ENCODE measurements around the gene MEAF6. TPM values are rescaled to one million over a fixed set of nuclear protein-coding genes. Genes with fewer than 3 reads are reported as not detected.

MEAF6 gene
- total RNA-seq, 6 donors from 2014 or later: 59.9 to 131 (median 75.1) TPM

DNA sequence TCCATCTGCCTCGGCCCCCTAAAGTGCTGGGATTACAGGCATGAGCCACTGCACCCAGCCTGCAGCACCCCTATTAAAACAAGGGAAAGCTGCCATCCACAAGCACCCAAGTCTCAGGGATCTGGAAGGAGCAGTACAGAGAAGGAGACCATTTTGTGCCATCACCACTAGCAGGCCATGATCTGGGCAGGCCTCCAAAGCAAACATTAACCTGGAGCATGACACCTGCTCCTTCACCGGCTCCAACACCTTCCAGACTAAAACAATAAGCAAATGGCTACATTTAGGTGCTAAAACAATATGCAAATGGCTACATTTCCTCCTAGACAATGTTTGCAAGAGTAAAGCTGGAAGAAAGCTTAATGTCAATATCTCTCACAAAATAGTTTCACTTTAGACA lies 16.7 kb downstream of the MEAF6 start:
- Histone ChIP-seq H3K9me3 (no peaks in the 10 kb centered on the region), H3K4me3 (no peak overlapping the region), H3K36me3 (peaks cover 5 to 74% (median 34%) of the 10 kb centered on the region in 4 donors), H3K4me1 (peaks cover 10 to 14% (median 14%) of the 10 kb centered on the region in 4 donors), H3K27ac (peak overlapping the region in 1 of 4 donors; percentile 23), H3K27me3 (no peaks in the 10 kb centered on the region)
- ATAC-seq (ENCODE audit: low FRiP score in 2 of 2) (no peak), DNase-seq (peak in 1 of 2 donors; percentile 71)
- WGBS, 2 donors: 80 to 88% methylated on average over 2 of the region's 2 CpGs
- no peak for TF ChIP-seq EP300 (IDR thresholded peaks at IDR 0.05)
- no peak for TF ChIP-seq POLR2A (IDR thresholded peaks at IDR 0.05)
- no peak for TF ChIP-seq POLR2AphosphoS5 (IDR thresholded peaks at IDR 0.05)
- TF ChIP-seq, protein P1, sequence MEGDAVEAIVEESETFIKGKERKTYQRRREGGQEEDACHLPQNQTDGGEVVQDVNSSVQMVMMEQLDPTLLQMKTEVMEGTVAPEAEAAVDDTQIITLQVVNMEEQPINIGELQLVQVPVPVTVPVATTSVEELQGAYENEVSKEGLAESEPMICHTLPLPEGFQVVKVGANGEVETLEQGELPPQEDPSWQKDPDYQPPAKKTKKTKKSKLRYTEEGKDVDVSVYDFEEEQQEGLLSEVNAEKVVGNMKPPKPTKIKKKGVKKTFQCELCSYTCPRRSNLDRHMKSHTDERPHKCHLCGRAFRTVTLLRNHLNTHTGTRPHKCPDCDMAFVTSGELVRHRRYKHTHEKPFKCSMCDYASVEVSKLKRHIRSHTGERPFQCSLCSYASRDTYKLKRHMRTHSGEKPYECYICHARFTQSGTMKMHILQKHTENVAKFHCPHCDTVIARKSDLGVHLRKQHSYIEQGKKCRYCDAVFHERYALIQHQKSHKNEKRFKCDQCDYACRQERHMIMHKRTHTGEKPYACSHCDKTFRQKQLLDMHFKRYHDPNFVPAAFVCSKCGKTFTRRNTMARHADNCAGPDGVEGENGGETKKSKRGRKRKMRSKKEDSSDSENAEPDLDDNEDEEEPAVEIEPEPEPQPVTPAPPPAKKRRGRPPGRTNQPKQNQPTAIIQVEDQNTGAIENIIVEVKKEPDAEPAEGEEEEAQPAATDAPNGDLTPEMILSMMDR (IDR thresholded peaks at IDR 0.05): no peak

DNA sequence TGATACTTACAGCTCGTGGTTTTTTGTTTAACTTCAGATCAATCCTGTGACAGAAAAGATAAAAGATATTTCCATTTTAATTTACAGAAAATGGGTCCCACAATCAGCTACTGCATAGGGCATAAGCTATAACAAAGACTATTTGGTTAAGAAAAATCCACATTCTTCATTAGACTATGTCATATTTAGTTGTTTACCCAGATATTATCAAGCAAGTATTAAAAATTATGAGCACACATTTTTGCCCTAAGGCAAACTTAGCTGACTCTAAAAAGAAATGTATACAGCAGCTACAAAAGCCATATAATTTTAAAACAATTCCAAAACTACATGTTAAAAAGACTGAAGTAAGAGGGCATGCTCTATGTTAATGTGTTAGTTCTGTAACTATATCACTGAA lies 18.7 kb downstream of the MEAF6 start:
- Histone ChIP-seq H3K27me3 (no peaks in the 10 kb centered on the region), H3K4me1 (peaks cover 10 to 14% (median 14%) of the 10 kb centered on the region in 4 donors), H3K9me3 (no peaks in the 10 kb centered on the region), H3K4me3 (no peak overlapping the region), H3K27ac (no peak overlapping the region), H3K36me3 (peaks cover 8 to 77% (median 31%) of the 10 kb centered on the region in 4 donors)
- no peak for ATAC-seq (ENCODE audit: low FRiP score in 2 of 2)
- 68 to 71% methylated on average over 1 of the region's 1 CpG for WGBS, 2 donors
- no peak for TF ChIP-seq EP300 (IDR thresholded peaks at IDR 0.05)
- TF ChIP-seq POLR2AphosphoS5 (IDR thresholded peaks at IDR 0.05): no peak
- TF ChIP-seq, protein P1 (IDR thresholded peaks at IDR 0.05): no peak
- TF ChIP-seq POLR2A (IDR thresholded peaks at IDR 0.05): no peak
- DNase-seq: no peak

DNA sequence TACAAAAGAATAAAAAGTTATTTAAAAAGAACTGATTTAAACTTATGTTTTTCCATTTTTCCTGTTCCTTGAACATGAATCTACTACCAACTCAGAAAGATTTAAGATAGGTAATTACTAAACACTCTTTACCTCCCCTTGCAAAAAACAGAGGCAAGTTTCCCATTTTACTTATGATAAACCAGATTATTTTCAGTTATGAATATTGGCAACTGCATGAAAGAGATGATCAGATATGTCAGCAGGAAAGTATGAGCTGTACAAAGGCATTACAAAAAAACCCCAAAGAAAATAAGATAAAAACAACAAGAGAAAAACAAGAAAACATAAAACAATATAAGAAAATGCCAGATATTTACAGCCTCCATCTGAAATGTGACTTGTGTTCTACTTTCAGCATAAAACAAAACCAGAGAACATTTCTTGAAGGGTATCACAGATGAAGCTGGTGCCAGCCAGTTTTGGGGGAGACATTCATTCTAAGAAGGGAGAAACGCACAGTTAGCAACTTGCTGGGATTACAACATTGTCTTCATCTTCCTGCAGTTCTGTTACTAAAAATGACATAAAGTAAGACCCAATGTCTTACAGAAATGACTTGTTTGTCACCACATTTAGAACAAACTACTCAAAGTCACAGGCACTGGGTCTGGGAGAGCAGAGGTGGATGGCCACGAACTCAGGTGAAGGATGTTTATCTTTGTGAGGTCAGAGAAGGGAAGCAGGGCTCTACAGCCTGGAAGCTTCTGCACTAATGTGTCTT lies 21.0 kb downstream of the MEAF6 start:
- H3K27me3 ChIP-seq: no peaks in the 10 kb centered on the region
- no peak for ATAC-seq (ENCODE audit: low FRiP score in 2 of 2)
- H3K4me1 ChIP-seq: peaks cover under 1 to 3% (median 2%) of the 10 kb centered on the region in 4 donors
- 67 to 68% methylated on average over 2 of the region's 2 CpGs for WGBS, 2 donors
- no peak for DNase-seq
- no peak for TF ChIP-seq EP300 (IDR thresholded peaks at IDR 0.05)
- no peak for TF ChIP-seq POLR2A (IDR thresholded peaks at IDR 0.05)
- TF ChIP-seq, protein P1 (IDR thresholded peaks at IDR 0.05): no peak
- TF ChIP-seq POLR2AphosphoS5 (IDR thresholded peaks at IDR 0.05): no peak
- peaks cover 14 to 72% (median 34%) of the 10 kb centered on the region in 4 donors for H3K36me3 ChIP-seq
- no peak overlapping the region for H3K27ac ChIP-seq
- no peak overlapping the region for H3K4me3 ChIP-seq
- H3K9me3 ChIP-seq: no peaks in the 10 kb centered on the region

DNA sequence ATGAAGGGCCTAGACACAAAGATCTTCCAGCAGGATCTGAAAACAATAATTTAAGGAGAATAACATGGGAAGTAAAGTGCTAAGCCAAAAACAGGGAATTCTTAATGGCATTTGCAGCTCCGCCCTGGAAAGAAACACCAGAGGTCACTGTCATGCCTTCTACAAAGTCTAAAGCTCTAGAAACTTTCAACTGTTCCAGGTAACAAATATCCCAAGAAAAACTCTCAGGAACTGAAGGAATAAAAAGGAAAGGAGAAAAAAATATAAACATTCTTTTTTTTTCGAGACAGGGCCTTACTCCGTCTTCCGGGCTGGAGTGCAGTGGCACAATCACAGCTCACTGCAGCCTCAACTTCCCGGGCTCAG lies 27.0 kb downstream of the MEAF6 start:
- H3K27me3 ChIP-seq: no peaks in the 10 kb centered on the region
- H3K36me3 ChIP-seq: peaks cover 21 to 52% (median 35%) of the 10 kb centered on the region in 4 donors
- no peaks in the 10 kb centered on the region for H3K9me3 ChIP-seq
- whole genome bisulfite sequencing, 2 donors: 81 to 87% methylated on average over 5 of the region's 5 CpGs
- DNase-seq: no peak
- TF ChIP-seq EP300 (IDR thresholded peaks at IDR 0.05) (no peak), POLR2AphosphoS5 (IDR thresholded peaks at IDR 0.05) (no peak), POLR2A (IDR thresholded peaks at IDR 0.05) (no peak)
- TF ChIP-seq, protein P1 (IDR thresholded peaks at IDR 0.05): no peak
- peaks cover 41 to 47% (median 44%) of the 10 kb centered on the region in 4 donors for H3K4me1 ChIP-seq
- peak overlapping the region in 3 of 4 donors; percentile 82 to 99 (median 96) for H3K27ac ChIP-seq
- H3K4me3 ChIP-seq: no peak overlapping the region
- no peak for ATAC-seq (ENCODE audit: low FRiP score in 2 of 2)

Data from upper lobe of left lung (tissue), 6 donors.